ENCODE results near the gene IL4.

- TF ChIP-seq CTCF (IDR thresholded peaks at IDR 0.05) = no peak
- no peak for TF ChIP-seq POLR2A (IDR thresholded peaks at IDR 0.05)
Measured at GRCh38 chr5:132686193-132686592, 12.4 kb downstream of the IL4 start.
